ENCODE results near the gene ANKRD13D. TPM values are rescaled to one million over a fixed set of nuclear protein-coding genes. Genes with fewer than 3 reads are reported as not detected.

Gene ANKRD13D
- total RNA-seq, 1 donor from 2014 or later: 54.7 TPM

GRCh38 chr11:67320011-67320410 is 30.9 kb downstream of the ANKRD13D start:
- Histone ChIP-seq H3K27me3 (no peaks in the 10 kb centered on the region), H3K36me3 (no peaks in the 10 kb centered on the region), H3K27ac (no peak overlapping the region), H3K4me3 (no peak overlapping the region), H3K9me3 (no peaks in the 10 kb centered on the region), H3K4me1 (peaks cover 0 to 12% of the 10 kb centered on the region in 2 donors)
- intact Hi-C loops (cut with DNase I): loop anchor here (2.0 kb wide), 1 partner anchor 245 kb away; no protein-coding TSS in a partner anchor
- DNase-seq (ENCODE audit: low spot score in 2 of 2): no peak
- TF ChIP-seq, protein P1, sequence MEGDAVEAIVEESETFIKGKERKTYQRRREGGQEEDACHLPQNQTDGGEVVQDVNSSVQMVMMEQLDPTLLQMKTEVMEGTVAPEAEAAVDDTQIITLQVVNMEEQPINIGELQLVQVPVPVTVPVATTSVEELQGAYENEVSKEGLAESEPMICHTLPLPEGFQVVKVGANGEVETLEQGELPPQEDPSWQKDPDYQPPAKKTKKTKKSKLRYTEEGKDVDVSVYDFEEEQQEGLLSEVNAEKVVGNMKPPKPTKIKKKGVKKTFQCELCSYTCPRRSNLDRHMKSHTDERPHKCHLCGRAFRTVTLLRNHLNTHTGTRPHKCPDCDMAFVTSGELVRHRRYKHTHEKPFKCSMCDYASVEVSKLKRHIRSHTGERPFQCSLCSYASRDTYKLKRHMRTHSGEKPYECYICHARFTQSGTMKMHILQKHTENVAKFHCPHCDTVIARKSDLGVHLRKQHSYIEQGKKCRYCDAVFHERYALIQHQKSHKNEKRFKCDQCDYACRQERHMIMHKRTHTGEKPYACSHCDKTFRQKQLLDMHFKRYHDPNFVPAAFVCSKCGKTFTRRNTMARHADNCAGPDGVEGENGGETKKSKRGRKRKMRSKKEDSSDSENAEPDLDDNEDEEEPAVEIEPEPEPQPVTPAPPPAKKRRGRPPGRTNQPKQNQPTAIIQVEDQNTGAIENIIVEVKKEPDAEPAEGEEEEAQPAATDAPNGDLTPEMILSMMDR (IDR thresholded peaks at IDR 0.05): no peak

DNA sequence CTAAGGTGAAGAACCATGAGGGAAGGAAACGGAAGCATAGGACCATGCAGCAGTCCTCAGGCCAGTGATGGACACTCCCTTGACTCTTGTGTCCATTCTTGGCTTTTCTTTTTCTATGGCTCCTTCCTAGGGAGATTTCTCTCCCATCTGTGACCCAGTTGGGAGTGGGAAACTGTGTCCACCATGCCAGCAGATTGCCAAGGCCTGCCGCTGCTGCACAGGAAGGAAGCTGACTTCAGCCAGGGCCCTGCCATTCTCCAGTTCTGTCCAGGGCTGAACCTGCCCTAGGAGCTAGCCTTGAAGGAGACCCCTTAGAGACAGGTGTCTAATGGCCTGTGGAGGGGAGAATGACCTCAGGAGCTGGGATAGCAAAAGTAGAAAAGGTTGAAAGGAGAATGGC is 31.6 kb downstream of the ANKRD13D start:
- peak in 1 of 2 donors; percentile 25 for DNase-seq (ENCODE audit: low spot score in 2 of 2)
- H3K36me3 ChIP-seq: no peaks in the 10 kb centered on the region

DNA sequence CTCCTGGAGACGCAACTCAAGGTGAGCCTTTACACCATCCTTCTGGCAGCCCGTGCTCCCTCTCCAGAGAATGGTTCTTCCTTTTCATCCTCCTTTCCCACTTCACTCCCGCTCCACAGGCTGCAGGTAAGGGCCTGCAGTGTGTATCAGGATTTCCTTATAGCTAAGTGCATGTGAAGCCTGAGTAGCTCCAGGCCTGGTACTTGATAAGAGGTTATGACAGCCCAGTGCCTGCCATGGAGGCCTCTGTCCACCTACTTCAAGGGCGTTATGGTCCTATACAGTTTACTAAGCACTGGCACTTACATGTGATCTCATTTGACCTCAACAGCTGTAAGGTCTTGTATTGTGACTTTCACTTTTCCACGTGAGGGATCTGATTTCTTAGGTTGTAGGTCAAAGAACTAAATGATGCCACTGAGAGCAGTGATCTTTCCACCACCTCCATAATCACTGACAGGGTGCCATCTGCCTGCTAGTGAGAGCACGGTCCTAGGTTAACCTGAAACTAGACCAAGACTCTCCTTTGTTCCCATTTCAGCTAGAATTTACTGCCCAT is 32.3 kb downstream of the ANKRD13D start:
- TF ChIP-seq, protein P1 (IDR thresholded peaks at IDR 0.05): no peak
- Histone ChIP-seq H3K9me3 (no peaks in the 10 kb centered on the region), H3K27me3 (no peaks in the 10 kb centered on the region), H3K4me1 (peaks cover 0 to 12% of the 10 kb centered on the region in 2 donors), H3K27ac (no peak overlapping the region), H3K36me3 (no peaks in the 10 kb centered on the region), H3K4me3 (no peak overlapping the region)
- intact Hi-C loops (cut with DNase I): loop anchor here (2.0 kb wide), 1 partner anchor 247 kb away; no protein-coding TSS in a partner anchor
- no peak for DNase-seq (ENCODE audit: low spot score in 2 of 2)

More for the DNA sequence above, 31.6 kb downstream of the ANKRD13D start:
- H3K27ac ChIP-seq: no peak overlapping the region
- H3K27me3 ChIP-seq: no peaks in the 10 kb centered on the region
- H3K4me3 ChIP-seq: no peak overlapping the region
- intact Hi-C loops (cut with DNase I): loop anchor here (2.0 kb wide), 1 partner anchor 246 kb away; no protein-coding TSS in a partner anchor
- TF ChIP-seq, protein P1 (IDR thresholded peaks at IDR 0.05): no peak
- no peaks in the 10 kb centered on the region for H3K9me3 ChIP-seq
- peaks cover 0 to 12% of the 10 kb centered on the region in 2 donors for H3K4me1 ChIP-seq

GRCh38 chr11:67322049-67322448 is 32.9 kb downstream of the ANKRD13D start:
- H3K4me1 ChIP-seq: peaks cover 0 to 12% of the 10 kb centered on the region in 2 donors
- DNase-seq (ENCODE audit: low spot score in 2 of 2): no peak
- intact Hi-C loops (cut with DNase I): no loop called here

GRCh38 chr11:67323526-67323925 is 34.4 kb downstream of the ANKRD13D start:
- H3K4me1 ChIP-seq: peaks cover 0 to 7% of the 10 kb centered on the region in 2 donors
- no peaks in the 10 kb centered on the region for H3K36me3 ChIP-seq
- no peak for DNase-seq (ENCODE audit: low spot score in 2 of 2)
- intact Hi-C loops (cut with DNase I): no loop called here
- no peak overlapping the region for H3K4me3 ChIP-seq
- no peaks in the 10 kb centered on the region for H3K9me3 ChIP-seq
- TF ChIP-seq, protein P1 (IDR thresholded peaks at IDR 0.05): no peak
- H3K27ac ChIP-seq: no peak overlapping the region
- no peaks in the 10 kb centered on the region for H3K27me3 ChIP-seq

More at GRCh38 chr11:67322049-67322448, 32.9 kb downstream of the ANKRD13D start:
- Histone ChIP-seq H3K4me3 (no peak overlapping the region), H3K27me3 (no peaks in the 10 kb centered on the region), H3K9me3 (no peaks in the 10 kb centered on the region), H3K36me3 (no peaks in the 10 kb centered on the region), H3K27ac (no peak overlapping the region)
- TF ChIP-seq, protein P1 (IDR thresholded peaks at IDR 0.05): no peak

All from ascending aorta (tissue), 2 donors.